GM21737 (cell line): ENCODE data around the gene C1QTNF3.
"Not testable (repeated sequence)": the region's sequence is repeated elsewhere in the genome, so short reads cannot be mapped to it uniquely, and the experiment has no call there.

Source experiments
- ATAC-seq: cut with Tn5 transposase; IDR thresholded peaks from one replicate; pipeline ENCODE4 v1.9.1; 2021; ENCODE audit warnings: mild to moderate bottlenecking, moderate library complexity; ENCODE audit not compliant: unreplicated experiment

The C1QTNF3 gene

GRCh38 chr5:34026089-34026761 lies 16.8 kb downstream of the C1QTNF3 start:
- ATAC-seq: no peak

GRCh38 chr5:34022121-34022705 lies 20.8 kb downstream of the C1QTNF3 start:
- peak; percentile 86 for ATAC-seq

DNA sequence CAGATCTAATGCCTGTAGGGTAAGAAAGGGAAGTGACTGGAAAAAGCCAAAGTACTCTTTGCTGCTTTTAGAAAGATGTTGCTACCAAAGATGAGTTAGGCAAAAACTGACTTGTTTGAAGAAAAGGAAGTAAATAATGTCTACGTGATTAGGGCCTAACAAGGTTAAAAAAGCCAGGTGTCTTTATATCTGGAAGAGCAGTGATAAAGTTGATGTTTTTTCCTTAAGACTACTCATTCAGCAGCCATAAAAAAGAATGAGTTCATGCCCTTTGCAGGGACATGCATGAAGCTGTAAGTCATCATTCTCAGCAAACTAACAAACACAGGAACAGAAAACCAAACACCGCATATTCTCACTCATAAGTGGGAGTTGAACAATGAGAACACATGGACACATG lies 21.7 kb downstream of the C1QTNF3 start:
- ATAC-seq: no peak

GRCh38 chr5:34020726-34021125 lies 22.3 kb downstream of the C1QTNF3 start:
- no peak for ATAC-seq

DNA sequence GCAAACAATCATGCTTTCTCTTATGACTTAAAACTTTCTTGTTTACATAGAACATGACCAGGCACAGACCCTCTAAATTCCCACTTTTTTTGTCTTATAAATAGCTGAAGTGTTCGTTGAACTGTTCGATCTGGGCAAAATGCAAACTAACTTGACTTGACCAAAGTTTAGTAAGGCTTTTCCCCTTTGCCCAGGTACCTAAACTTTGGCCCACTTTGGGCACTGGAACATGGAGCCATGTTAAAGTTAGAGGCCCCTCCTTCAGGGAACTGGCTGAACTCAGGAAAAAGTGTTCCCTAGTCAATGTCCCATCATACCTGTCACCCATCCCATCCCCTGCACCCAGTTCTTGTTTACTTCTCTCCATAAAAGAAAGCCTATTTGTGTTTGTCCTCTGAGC lies 25.8 kb downstream of the C1QTNF3 start:
- no peak for ATAC-seq

- ATAC-seq: no peak
Observed at GRCh38 chr5:34016750-34017149, 26.3 kb downstream of the C1QTNF3 start.

- no peak for ATAC-seq
Observed at GRCh38 chr5:34016222-34016621, 26.8 kb downstream of the C1QTNF3 start.

DNA sequence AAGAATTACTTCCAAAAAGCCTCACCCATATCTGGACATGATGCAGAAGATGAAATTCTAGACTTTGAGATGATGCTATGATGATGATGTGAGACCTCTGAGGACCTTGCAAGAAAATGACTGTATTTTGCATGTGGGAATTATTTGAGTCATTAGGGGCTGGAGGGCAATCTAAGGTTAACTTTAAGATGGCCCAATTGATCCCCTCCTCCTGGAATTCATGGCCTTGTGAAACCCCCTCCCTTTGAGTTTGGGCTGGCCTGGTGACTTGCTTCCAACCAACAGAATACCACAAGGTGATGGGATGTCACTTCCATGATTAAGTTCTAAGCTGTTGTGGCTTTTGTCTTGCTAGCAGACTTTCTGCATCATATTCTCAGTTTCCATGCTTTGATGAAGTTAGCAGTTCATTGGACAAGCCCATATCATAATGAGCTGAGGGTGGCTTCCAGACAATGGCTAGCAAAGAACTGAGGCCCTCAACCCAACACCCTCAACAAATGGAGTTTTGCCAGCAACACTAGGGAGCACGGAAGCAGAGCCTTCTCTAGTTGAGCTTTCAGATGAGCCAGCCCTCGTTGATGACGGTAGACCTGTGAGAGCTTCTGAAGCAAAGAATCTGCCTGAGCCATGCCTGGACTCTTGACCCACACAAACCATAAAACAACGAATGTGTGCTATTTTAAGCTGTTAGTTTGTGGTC lies 27.7 kb downstream of the C1QTNF3 start:
- ATAC-seq: no peak

DNA sequence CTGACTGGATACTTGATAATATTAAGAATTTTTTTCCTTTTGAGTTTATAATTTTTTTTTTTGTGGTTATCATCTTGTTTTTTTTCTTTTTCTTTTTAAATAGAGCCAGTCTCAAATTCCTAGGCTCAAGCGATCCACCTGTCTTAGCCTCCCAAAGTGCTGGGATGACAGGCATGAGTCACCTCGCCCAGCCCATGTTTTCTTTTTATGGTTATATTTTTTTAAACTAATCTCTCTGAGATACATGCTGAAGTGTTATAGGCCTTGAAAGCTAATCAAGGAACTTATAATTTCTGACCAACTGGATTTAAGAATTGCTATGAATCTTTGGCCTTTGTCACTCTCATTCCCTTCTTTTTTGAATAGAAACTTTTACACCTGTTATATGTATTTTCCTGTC lies 28.4 kb downstream of the C1QTNF3 start:
- no peak for ATAC-seq

DNA sequence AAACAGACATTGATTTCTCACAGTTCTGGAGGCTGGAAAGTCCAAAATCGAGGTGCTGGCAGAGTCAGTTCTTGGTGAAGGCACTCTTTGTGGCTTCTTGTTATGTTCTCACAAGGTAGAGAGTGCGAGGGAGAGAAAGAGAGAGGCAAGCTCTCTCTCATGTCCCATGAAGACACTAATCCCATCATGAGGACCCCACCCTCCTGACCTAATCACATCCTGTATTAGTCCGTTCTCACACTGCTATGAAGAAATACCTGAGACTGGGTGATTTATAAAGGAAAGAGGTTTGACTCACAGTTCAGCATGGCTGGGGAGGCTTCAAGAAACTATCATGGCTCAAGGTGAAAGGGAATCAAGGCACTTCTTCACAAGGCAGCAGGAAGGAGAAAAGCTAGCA lies 29.5 kb downstream of the C1QTNF3 start:
- no peak for ATAC-seq

- ATAC-seq: no peak
Observed at GRCh38 chr5:34012791-34013190, 30.2 kb downstream of the C1QTNF3 start.

DNA sequence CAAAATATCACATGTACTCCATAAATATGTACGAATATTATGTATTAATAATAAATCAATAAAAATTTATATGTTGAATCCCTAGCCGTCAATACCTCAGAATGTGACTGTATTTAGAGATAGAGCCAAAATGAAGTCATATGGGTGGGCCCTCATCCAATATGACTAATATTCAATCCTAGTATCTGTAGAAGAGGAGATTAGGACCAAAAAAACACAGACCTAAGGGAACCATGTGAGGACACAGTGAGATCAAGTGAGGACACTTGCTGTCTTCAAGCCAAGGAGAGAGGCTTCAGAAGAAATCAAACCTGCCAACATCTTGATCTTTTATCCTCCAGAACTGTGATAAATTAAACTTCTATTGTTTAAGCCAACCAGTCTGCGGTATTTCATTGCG lies 31.5 kb downstream of the C1QTNF3 start:
- ATAC-seq: no peak

DNA sequence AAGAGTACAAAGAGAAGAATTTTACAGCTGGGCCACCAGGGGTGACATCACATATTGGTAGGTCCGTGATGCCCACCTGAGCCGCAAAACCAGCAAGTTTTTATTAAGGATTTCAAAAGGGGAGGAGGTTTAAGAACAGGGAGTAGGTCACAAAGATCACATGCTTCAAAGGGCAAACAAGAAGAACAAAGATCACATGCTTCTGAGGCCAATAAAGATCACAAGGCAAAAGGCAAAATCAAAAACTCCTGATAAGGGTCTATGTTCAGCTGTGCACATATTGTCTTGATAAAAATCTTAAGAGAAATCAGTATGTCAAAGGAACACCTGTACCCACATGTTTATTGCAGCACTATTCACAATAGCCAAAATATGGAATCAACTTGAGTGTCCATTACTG lies 32.9 kb downstream of the C1QTNF3 start:
- ATAC-seq: not testable (repeated sequence)

GRCh38 chr5:34009610-34010009 lies 33.4 kb downstream of the C1QTNF3 start:
- no peak for ATAC-seq

- ATAC-seq: no peak
Observed at GRCh38 chr5:34008802-34009201, 34.2 kb downstream of the C1QTNF3 start.

GRCh38 chr5:34007621-34008600 lies 35.1 kb downstream of the C1QTNF3 start, which contains the start of gene AMACR:
Gene AMACR, minus strand, starts transcription at chr5:34008050. Its CDS starts 31 bp downstream, at chr5:34008019.
- peak; percentile 95 for ATAC-seq

- ATAC-seq: no peak
Observed at GRCh38 chr5:34007201-34007620, 35.8 kb downstream of the C1QTNF3 start.

GRCh38 chr5:34005681-34006080 lies 37.3 kb downstream of the C1QTNF3 start:
- no peak for ATAC-seq

DNA sequence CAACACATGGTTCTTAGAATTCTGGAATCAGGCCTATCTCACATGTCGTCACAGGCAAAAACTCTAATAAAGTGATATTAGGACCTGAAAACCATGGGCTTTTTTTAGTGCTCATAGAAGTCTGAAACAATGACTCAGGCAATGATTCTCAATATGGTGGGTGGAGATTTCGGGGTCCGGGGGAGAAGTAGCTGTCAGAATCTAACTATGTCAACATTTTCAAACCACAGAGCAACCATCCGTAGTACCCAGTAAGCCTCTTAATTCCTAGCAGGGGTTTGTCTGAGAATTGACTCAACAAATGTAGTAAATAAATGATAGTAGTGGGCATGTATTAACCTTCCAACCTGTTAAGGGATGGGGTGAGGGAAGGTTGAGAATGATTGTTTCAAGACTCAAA lies 37.8 kb downstream of the C1QTNF3 start:
- ATAC-seq: no peak

DNA sequence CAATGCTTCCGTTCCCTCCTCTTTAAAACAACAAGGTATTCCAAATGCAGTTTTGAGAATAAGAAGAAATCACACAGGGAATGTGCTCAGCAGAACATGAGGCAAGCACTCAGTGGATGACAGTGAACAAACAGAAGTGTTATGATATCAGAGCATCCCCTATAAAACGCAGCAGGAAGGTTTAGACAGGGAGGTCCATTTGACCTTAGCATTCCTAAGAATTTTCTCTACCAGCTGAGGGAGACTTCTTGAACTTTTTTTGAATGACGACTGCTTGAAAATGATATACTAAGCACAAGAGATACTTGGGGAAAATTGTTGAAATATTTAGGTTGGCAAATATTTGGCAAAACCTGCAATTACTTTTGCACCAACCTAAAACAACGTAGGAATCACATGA lies 39.1 kb downstream of the C1QTNF3 start:
- no peak for ATAC-seq
